ENCODE data around the gene PHLDB3.

The PHLDB3 gene

GRCh38 chr19:43507880-43508279 lies 3.3 kb upstream of the PHLDB3 start:
- no peaks in the 10 kb centered on the region for H3K9me2 ChIP-seq (replicated peaks; ENCODE audit: control insufficient read depth, low read length)
- H3K79me2 ChIP-seq (ENCODE audit: control insufficient read depth, low read length): no peaks in the 10 kb centered on the region
- H3K36me3 ChIP-seq (ENCODE audit: control insufficient read depth, low read length): no peaks in the 10 kb centered on the region
- peaks cover 2% of the 10 kb centered on the region; the same call in 1 of the 2 replicates for H3F3A ChIP-seq (ENCODE audit: control insufficient read depth, insufficient read depth)
- TF ChIP-seq EZH2phosphoT487 (IDR thresholded peaks at IDR 0.05; ENCODE audit: borderline replicate concordance, low read length): no peak
- TF ChIP-seq, protein P1, sequence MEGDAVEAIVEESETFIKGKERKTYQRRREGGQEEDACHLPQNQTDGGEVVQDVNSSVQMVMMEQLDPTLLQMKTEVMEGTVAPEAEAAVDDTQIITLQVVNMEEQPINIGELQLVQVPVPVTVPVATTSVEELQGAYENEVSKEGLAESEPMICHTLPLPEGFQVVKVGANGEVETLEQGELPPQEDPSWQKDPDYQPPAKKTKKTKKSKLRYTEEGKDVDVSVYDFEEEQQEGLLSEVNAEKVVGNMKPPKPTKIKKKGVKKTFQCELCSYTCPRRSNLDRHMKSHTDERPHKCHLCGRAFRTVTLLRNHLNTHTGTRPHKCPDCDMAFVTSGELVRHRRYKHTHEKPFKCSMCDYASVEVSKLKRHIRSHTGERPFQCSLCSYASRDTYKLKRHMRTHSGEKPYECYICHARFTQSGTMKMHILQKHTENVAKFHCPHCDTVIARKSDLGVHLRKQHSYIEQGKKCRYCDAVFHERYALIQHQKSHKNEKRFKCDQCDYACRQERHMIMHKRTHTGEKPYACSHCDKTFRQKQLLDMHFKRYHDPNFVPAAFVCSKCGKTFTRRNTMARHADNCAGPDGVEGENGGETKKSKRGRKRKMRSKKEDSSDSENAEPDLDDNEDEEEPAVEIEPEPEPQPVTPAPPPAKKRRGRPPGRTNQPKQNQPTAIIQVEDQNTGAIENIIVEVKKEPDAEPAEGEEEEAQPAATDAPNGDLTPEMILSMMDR (IDR thresholded peaks at IDR 0.05; ENCODE audit: low read depth, low read length, poor library complexity, severe bottlenecking): no peak
- H4K20me1 ChIP-seq (ENCODE audit: control insufficient read depth, insufficient read depth, low read depth, low read length): no peaks in the 10 kb centered on the region
- H3K9me3 ChIP-seq (ENCODE audit: control insufficient read depth, insufficient read depth, low read length): no peaks in the 10 kb centered on the region
- H3K27ac ChIP-seq (ENCODE audit: low read depth, low read length): no peak overlapping the region
- H3K4me3 ChIP-seq (ENCODE audit: low read length): no peak overlapping the region
- H3K4me1 ChIP-seq (ENCODE audit: control insufficient read depth, low read length): peaks cover 15% of the 10 kb centered on the region
- H3K4me2 ChIP-seq (ENCODE audit: low read length): no peak overlapping the region
- no peaks in the 10 kb centered on the region for H3K27me3 ChIP-seq (ENCODE audit: control insufficient read depth, low read length)

DNA sequence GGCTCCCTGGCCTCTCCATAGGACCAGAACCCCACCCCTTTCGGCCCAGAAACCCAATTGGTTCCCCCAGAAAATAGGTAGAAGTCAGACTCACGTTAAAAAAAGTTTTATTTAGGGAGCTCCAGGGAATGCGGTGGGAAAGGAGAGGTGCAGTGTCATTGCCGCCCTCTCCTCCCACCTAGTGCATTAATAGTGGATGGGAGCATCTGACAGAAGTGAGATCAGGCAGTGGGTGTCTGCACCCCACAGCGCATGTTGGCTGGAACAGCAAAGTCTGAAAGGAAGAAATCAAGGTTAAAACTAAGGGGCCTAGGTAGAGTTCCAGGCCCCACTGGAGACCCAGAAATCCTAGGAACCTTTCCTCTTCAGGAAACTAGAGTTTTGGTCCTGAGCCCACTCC lies 2.1 kb upstream of the PHLDB3 start:
- H3K79me2 ChIP-seq (ENCODE audit: control insufficient read depth, low read length): no peaks in the 10 kb centered on the region
- peaks cover 15% of the 10 kb centered on the region for H3K4me1 ChIP-seq (ENCODE audit: control insufficient read depth, low read length)

DNA sequence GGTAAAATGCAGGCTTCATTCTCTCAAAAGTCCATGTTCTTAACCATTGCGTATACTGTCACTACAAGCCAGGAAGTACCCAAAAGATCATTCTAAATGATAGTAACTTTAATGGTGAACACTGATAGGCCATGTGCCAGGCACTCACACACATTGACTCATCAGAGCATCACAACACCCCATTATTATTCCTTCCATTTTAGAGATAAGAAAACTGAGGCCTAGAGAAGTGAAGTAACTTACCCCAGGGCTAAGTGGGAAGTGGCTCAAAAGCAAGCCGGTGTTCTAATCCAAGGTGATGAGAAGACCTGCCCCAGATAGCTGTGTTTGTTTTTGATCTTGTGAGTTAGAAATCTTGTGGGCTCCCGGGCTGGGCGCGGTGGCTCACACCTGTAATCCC lies 1.4 kb upstream of the PHLDB3 start:
- H3K9me2 ChIP-seq (replicated peaks; ENCODE audit: control insufficient read depth, low read length): no peaks in the 10 kb centered on the region
- no peaks in the 10 kb centered on the region for H3K36me3 ChIP-seq (ENCODE audit: control insufficient read depth, low read length)
- H3K27me3 ChIP-seq (ENCODE audit: control insufficient read depth, low read length): no peaks in the 10 kb centered on the region
- H4K20me1 ChIP-seq (ENCODE audit: control insufficient read depth, insufficient read depth, low read depth, low read length): no peaks in the 10 kb centered on the region
- peaks cover 2% of the 10 kb centered on the region; the same call in 1 of the 2 replicates for H3F3A ChIP-seq (ENCODE audit: control insufficient read depth, insufficient read depth)
- H3K4me3 ChIP-seq (ENCODE audit: low read length): no peak overlapping the region
- no peak overlapping the region for H3K4me2 ChIP-seq (ENCODE audit: low read length)
- no peak for TF ChIP-seq EZH2phosphoT487 (IDR thresholded peaks at IDR 0.05; ENCODE audit: borderline replicate concordance, low read length)
- TF ChIP-seq, protein P1 (IDR thresholded peaks at IDR 0.05; ENCODE audit: low read depth, low read length, poor library complexity, severe bottlenecking): no peak
- H3K79me2 ChIP-seq (ENCODE audit: control insufficient read depth, low read length): no peaks in the 10 kb centered on the region
- peaks cover 15% of the 10 kb centered on the region for H3K4me1 ChIP-seq (ENCODE audit: control insufficient read depth, low read length)
- H3K9me3 ChIP-seq (ENCODE audit: control insufficient read depth, insufficient read depth, low read length): no peaks in the 10 kb centered on the region
- no peak overlapping the region for H3K27ac ChIP-seq (ENCODE audit: low read depth, low read length)

More for the DNA sequence above, 2.1 kb upstream of the PHLDB3 start:
- Histone ChIP-seq H3K4me3 (ENCODE audit: low read length) (no peak overlapping the region), H3K27ac (ENCODE audit: low read depth, low read length) (no peak overlapping the region), H3F3A (ENCODE audit: control insufficient read depth, insufficient read depth) (peaks cover 2% of the 10 kb centered on the region; the same call in 1 of the 2 replicates), H3K9me3 (ENCODE audit: control insufficient read depth, insufficient read depth, low read length) (no peaks in the 10 kb centered on the region), H3K9me2 (replicated peaks; ENCODE audit: control insufficient read depth, low read length) (no peaks in the 10 kb centered on the region), H3K4me2 (ENCODE audit: low read length) (no peak overlapping the region), H3K36me3 (ENCODE audit: control insufficient read depth, low read length) (no peaks in the 10 kb centered on the region), H4K20me1 (ENCODE audit: control insufficient read depth, insufficient read depth, low read depth, low read length) (no peaks in the 10 kb centered on the region), H3K27me3 (ENCODE audit: control insufficient read depth, low read length) (no peaks in the 10 kb centered on the region)
- no peak for TF ChIP-seq EZH2phosphoT487 (IDR thresholded peaks at IDR 0.05; ENCODE audit: borderline replicate concordance, low read length)
- TF ChIP-seq, protein P1 (IDR thresholded peaks at IDR 0.05; ENCODE audit: low read depth, low read length, poor library complexity, severe bottlenecking): no peak

GRCh38 chr19:43505186-43505456 lies 575 bp upstream of the PHLDB3 start:
- TF ChIP-seq, protein P1 (IDR thresholded peaks at IDR 0.05; ENCODE audit: low read depth, low read length, poor library complexity, severe bottlenecking): no peak
- no peak for TF ChIP-seq EZH2phosphoT487 (IDR thresholded peaks at IDR 0.05; ENCODE audit: borderline replicate concordance, low read length)
- H3K27me3 ChIP-seq (ENCODE audit: control insufficient read depth, low read length): no peaks in the 10 kb centered on the region
- H3K9me3 ChIP-seq (ENCODE audit: control insufficient read depth, insufficient read depth, low read length): no peaks in the 10 kb centered on the region
- peak overlapping the region; percentile 76 for H3K4me3 ChIP-seq (ENCODE audit: low read length)
- peak overlapping the region; percentile 79 for H3K4me2 ChIP-seq (ENCODE audit: low read length)
- peaks cover 2% of the 10 kb centered on the region; the same call in 1 of the 2 replicates for H3F3A ChIP-seq (ENCODE audit: control insufficient read depth, insufficient read depth)
- H3K27ac ChIP-seq (ENCODE audit: low read depth, low read length): no peak overlapping the region
- H4K20me1 ChIP-seq (ENCODE audit: control insufficient read depth, insufficient read depth, low read depth, low read length): no peaks in the 10 kb centered on the region
- no peaks in the 10 kb centered on the region for H3K36me3 ChIP-seq (ENCODE audit: control insufficient read depth, low read length)
- H3K9me2 ChIP-seq (replicated peaks; ENCODE audit: control insufficient read depth, low read length): no peaks in the 10 kb centered on the region
- H3K79me2 ChIP-seq (ENCODE audit: control insufficient read depth, low read length): no peaks in the 10 kb centered on the region
- peaks cover 15% of the 10 kb centered on the region for H3K4me1 ChIP-seq (ENCODE audit: control insufficient read depth, low read length)

All from DOHH2 (cell line).